Activated CD8-positive, alpha-beta memory T cell treated with anti-CD3 and anti-CD28 coated beads for 4 hours (primary cell): ENCODE results near the gene MAP2K2.

Experiments used
- DNase-seq, 2 donors: peaks; one replicate each; pipeline ENCODE4 v3.0.0-alpha.2; 2020; ENCODE audit warnings: low read depth in 2 of 2

MAP2K2 gene

DNA sequence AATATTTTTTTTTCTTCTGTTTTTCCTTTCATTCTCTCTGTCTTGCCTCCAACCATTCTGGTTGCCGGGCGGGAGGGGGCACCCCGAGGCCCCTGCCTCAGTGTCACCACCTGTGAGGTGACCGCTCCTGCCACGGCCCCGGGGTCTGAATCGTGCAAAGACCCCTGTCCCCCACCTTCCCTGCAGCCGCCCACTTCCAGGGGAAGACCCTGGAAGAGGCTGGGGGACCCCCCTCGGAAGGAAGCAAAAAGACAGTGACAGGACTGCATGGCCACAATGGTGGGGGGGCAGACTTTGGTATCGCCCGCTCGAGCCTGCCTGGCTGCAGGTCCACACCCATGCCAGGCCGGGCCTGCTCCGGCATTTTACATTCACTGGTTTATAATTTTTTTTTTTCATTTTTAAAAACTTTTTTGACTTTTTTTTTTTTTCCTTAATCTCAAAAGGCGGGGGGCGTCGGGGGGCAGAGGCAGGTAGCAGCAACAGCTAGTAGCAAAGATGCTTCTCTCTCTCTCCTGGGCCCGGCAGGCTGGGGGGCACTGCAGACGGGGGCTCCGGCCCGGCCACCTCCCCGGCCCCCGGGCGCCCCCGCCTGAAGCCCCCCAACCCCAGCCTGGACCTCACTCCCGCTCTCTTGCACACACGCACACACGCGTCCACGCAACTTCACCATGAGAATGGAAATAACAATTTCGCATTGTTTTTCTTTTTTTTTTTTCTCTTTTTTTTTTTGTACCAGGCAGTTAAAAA is 79.8 kb downstream of the MAP2K2 start:
- DNase-seq, result no peak

DNA sequence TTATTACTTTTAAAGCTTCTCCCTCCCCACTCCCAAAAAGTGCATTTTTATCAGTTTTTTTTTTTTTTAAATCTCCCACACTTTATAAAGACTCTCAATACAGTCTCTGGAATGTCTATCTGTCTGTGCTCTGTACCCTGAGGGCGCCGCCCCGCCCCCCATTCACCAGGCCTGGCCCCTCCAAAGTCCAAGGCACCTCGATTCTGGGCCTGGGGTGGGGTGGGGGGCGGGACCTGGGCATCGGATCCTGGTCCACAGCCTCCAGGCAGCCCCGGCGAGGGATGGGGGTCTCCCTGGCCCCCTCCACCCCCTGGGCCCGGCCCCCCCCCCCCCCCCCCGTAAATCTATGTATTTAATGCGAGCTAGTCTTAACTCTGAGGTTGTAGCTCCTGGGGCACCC is 80.5 kb downstream of the MAP2K2 start:
- DNase-seq, result no peak

GRCh38 chr19:4042731-4043082 is 81.2 kb downstream of the MAP2K2 start:
- DNase-seq, result no peak

DNA sequence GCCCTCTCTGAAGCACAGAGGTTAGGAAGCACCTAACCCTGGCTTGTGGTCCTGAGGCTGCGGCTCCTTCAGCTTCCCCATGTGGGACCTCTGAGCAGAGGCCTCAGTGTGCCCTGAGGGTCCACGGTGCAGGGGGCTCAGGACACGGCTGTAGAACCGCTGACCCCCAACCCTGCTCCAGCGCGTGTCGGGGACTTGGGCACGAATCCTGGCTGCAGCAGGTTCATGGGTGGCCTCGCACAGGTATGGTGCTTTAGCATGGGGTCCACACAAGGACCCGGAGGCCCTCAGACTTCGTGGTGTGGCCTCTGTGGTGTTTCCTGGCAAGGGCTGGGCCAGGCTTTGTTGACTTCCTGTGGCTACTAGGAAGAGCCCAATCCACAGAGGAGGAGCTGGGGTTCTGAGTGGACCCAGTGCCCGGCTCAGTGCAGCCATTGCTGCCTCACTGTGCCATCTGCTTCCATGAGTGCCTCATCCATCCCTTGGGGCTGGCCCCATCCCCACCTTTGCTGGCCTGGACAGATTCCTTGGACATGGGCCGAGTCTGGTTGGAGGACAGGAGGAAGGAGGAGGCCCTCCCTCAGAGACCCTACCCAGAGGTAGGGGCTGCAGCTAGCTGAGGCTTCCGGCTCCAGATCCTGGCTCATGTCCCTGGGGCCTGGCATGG is 81.7 kb downstream of the MAP2K2 start:
- no peak for DNase-seq
